G401.6 (cell line): Measurements from ENCODE around the gene SPTBN2.

Experiments
- FAIRE-seq: peaks from 2 replicates; lab custom pipeline; 2012; peaks lifted over from hg19 to GRCh38; lab: Jason Lieb, UNC

SPTBN2 gene

DNA sequence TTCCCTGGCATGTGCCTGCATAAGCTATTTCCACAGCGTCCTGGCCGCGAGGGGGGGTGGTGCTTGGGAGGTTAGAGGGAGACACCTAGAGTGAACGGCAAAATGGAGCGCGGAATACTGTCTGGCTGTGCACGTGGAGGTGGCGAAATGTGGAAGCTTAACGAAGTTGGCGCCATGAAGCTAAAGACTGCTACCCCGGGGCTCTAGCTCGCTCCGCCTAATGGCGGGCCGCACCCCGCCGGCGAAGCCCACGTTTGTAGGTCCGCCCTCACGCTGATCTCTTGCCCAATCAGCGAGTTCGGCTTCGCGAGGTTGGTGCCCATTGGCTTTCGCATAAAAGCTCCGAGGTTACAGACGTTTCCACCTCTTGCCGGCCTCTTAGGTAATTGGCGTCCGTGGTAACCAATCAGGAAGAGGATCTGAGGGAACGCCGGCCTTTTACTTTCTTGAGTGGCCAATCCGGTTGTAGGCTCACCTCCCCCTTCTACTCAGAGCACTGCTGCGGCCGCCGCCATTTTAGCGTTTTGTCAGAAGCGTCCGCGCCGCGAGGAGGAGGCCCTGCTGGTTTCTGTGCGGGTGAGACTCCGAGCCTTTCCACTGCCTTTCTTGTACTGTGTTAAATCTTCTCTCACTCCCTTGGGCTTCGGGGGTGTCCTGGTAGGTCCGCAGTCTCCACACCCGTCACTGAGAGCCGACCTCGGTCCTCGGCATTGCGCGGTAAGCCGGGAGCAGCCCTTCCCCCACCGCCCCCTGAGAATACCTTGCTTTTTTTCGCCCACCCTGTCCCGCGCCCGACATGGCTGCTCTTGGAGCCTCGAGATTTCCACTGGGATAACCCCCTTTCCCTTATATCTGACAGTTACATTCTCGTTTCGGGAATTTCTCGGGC is 90.6 kb downstream of the SPTBN2 start, which contains the start of gene RBM4:
Gene RBM4 (plus strand): TSS at position 527 of the 889 bp plus-strand sequence. CDS start 1,009 bp downstream, outside the sequence.
- FAIRE-seq: peak; percentile 98

DNA sequence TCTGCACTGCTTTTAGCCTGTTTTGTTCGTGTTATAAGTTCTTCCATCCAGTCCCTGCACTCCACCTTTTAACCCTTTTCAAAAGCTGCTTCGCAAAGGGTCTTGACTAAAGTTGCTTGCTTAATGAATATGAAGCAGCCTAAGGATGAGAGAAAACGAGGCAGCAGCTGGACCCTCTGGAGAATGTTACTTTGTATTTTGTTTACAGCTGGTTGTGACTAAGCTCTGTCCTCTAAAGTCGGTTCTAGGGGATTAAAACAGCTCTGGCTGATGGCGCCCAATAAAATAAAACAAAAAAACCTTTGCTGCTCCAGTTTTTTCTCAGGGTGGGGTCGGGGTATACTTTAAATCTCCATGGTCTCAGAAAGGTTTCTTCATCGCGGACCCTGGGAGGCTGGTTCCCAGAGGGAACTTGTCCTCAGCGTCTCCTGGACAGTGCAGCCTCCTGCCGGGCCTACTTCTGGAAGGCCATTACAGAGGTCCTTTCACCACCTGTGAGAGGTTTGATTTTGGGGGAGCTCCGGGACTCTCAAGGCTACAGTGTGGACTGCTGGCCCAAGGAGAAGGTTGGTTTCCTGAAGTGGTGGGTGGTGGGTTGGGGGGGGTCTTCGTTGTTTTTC is 91.3 kb downstream of the SPTBN2 start:
- FAIRE-seq: peak; percentile 40

DNA sequence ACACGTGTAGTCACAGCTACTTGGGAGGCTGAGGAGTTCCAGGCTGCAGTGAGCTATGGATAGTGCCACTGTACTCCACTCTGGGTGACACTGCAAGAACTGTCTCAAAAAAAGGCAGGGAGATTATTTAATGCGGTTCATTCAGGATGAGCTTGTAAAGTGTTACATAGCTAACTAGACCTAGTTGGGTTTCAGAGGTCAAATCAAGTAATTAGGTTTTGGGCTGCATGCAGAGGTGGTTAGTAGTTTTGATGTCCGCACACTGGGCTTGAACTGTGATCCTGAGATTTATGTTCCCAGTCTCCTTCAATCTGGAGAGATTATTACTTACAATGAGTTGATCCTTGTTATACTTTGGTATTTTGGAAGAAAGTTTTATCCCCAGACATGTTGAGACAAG is 92.6 kb downstream of the SPTBN2 start:
- no peak for FAIRE-seq
